Stimulated activated CD8-positive, alpha-beta memory T cell treated with anti-CD3 and anti-CD28 coated beads, Interleukin-15, amount 100 ng/mL, for 48 hours (primary cell): ENCODE data around the gene ZNF26.
"Not testable (repeated sequence)": the region's sequence is repeated elsewhere in the genome, so short reads cannot be mapped to it uniquely, and the experiment has no call there.

Experiments used
- DNase-seq, 2 donors: peaks; one replicate each; pipeline ENCODE4 v3.0.0-alpha.2; 2020; ENCODE audit warnings: low read depth in 2 of 2

Gene ZNF26

GRCh38 chr12:132955094-132956010 lies 30.8 kb upstream of the ZNF26 start:
- DNase-seq: peak in 1 of 2 donors; percentile 7

GRCh38 chr12:132956011-132956788 lies 30.0 kb upstream of the ZNF26 start, which contains the start of gene ZNF605:
TSS of gene ZNF605 (minus strand) at chr12:132956306. CDS start at chr12:132945635, 10,671 bp downstream.
- peak; percentile 76 for DNase-seq

- not testable (repeated sequence) for DNase-seq
Observed at GRCh38 chr12:132961790-132962189, 24.4 kb upstream of the ZNF26 start.

- not testable (repeated sequence) for DNase-seq
Observed at GRCh38 chr12:132963947-132964346, 22.2 kb upstream of the ZNF26 start.

- DNase-seq: no peak
Observed at GRCh38 chr12:132965796-132966195, 20.4 kb upstream of the ZNF26 start.

- no peak for DNase-seq
Observed at GRCh38 chr12:132966676-132967415, 19.3 kb upstream of the ZNF26 start.

GRCh38 chr12:132967736-132968135 lies 18.4 kb upstream of the ZNF26 start:
- no peak for DNase-seq

- DNase-seq: no peak
Observed at GRCh38 chr12:132972374-132972773, 13.8 kb upstream of the ZNF26 start.

GRCh38 chr12:132976870-132977269 lies 9.3 kb upstream of the ZNF26 start:
- peak; percentile 9 to 29 for DNase-seq

- no peak for DNase-seq
Observed at GRCh38 chr12:132986885-132987225, 688 bp downstream of the ZNF26 start.

GRCh38 chr12:132998741-132999140 lies 12.6 kb downstream of the ZNF26 start:
- no peak for DNase-seq

- DNase-seq: no peak
Observed at GRCh38 chr12:133010657-133011297, 24.6 kb downstream of the ZNF26 start.

GRCh38 chr12:133023566-133023965 lies 37.4 kb downstream of the ZNF26 start:
- no peak for DNase-seq

- no peak for DNase-seq
Observed at GRCh38 chr12:133026996-133027395, 40.8 kb downstream of the ZNF26 start.

- peak; percentile 95 for DNase-seq
Observed at GRCh38 chr12:133037207-133038005, 51.2 kb downstream of the ZNF26 start, which contains the start of gene ZNF84. TSS of gene ZNF84 (plus strand) at chr12:133037509. CDS start at chr12:133041468, 3,959 bp downstream.

- DNase-seq: no peak
Observed at GRCh38 chr12:133038118-133038709, 52.0 kb downstream of the ZNF26 start.

- no peak for DNase-seq
Observed at GRCh38 chr12:133046698-133047097, 60.5 kb downstream of the ZNF26 start.

- no peak for DNase-seq
Observed at GRCh38 chr12:133057446-133057845, 71.3 kb downstream of the ZNF26 start.

GRCh38 chr12:133058203-133059113 lies 72.3 kb downstream of the ZNF26 start:
- no peak for DNase-seq
